Measurements from ENCODE around the gene LPP.

Gene LPP

GRCh38 chr3:188196232-188196990 lies 42.5 kb downstream of the LPP start:
- DNase-seq (ENCODE audit: extremely low read depth, low read depth): no peak
- no peak for TF ChIP-seq CTCF (IDR thresholded peaks at IDR 0.05; ENCODE audit: low read depth, low read length, missing control alignments)
- no peak overlapping the region for H3K4me3 ChIP-seq (replicated peaks; ENCODE audit: low read depth, low read length)

GRCh38 chr3:188197388-188197847 lies 43.5 kb downstream of the LPP start:
- no peak for TF ChIP-seq CTCF (IDR thresholded peaks at IDR 0.05; ENCODE audit: low read depth, low read length, missing control alignments)
- H3K4me3 ChIP-seq (replicated peaks; ENCODE audit: low read depth, low read length): no peak overlapping the region
- no peak for DNase-seq (ENCODE audit: extremely low read depth, low read depth)

GRCh38 chr3:188198001-188198400 lies 44.0 kb downstream of the LPP start:
- no peak for DNase-seq (ENCODE audit: extremely low read depth, low read depth)

GRCh38 chr3:188198760-188199327 lies 44.9 kb downstream of the LPP start:
- TF ChIP-seq CTCF (IDR thresholded peaks at IDR 0.05; ENCODE audit: low read depth, low read length, missing control alignments): no peak
- DNase-seq (ENCODE audit: extremely low read depth, low read depth): no peak

More at GRCh38 chr3:188198001-188198400, 44.0 kb downstream of the LPP start:
- TF ChIP-seq CTCF (IDR thresholded peaks at IDR 0.05; ENCODE audit: low read depth, low read length, missing control alignments): no peak
- H3K4me3 ChIP-seq (replicated peaks; ENCODE audit: low read depth, low read length): no peak overlapping the region

GRCh38 chr3:188199386-188199785 lies 45.4 kb downstream of the LPP start:
- H3K4me3 ChIP-seq (replicated peaks; ENCODE audit: low read depth, low read length): no peak overlapping the region
- TF ChIP-seq CTCF (IDR thresholded peaks at IDR 0.05; ENCODE audit: low read depth, low read length, missing control alignments): no peak
- DNase-seq (ENCODE audit: extremely low read depth, low read depth): no peak

More at GRCh38 chr3:188198760-188199327, 44.9 kb downstream of the LPP start:
- no peak overlapping the region for H3K4me3 ChIP-seq (replicated peaks; ENCODE audit: low read depth, low read length)

- no peak for TF ChIP-seq CTCF (IDR thresholded peaks at IDR 0.05; ENCODE audit: low read depth, low read length, missing control alignments)
- DNase-seq (ENCODE audit: extremely low read depth, low read depth): no peak
- H3K4me3 ChIP-seq (replicated peaks; ENCODE audit: low read depth, low read length): no peak overlapping the region
These were observed 46.5 kb downstream of the LPP start for GRCh38 chr3:188200481-188200880.
